GM12878 (cell line): ENCODE results near the gene MEX3D. TPM values are rescaled to one million over a fixed set of nuclear protein-coding genes. Genes with fewer than 3 reads are reported as not detected.

Experiments used
- ATAC-seq: fragments of 200-7000 bp; cut with Tn5 transposase; 3 replicates; pipeline ENCODE4 v1.9.1; 2020; ENCODE audit warnings: mild to moderate bottlenecking, moderate library complexity
- BruUV-seq: library from RNA; stranded (reverse); fragments of 400-500 nt; replicated peaks from 2 replicates; lab custom pipeline; 2021; lab: Mats Ljungman, UMichigan
- CTCF ChIA-PET: fragments of 300-600 bp; sonication (Branson Sonifier 250); formaldehyde crosslinking; extraction: SDS; loops from one replicate; lab custom pipeline; 2021; ENCODE audit warnings: inconsistent platforms; lab: Yijun Ruan, JAX
- POLR2A ChIA-PET: fragments of 350-600 bp; formaldehyde crosslinking; extraction: SDS; loops from one replicate; lab custom pipeline; 2021; ENCODE audit warnings: inconsistent platforms; lab: Charles Lee
- RAD21 ChIA-PET: fragments of 300-600 bp; sonication (Branson Sonifier 250); formaldehyde crosslinking; loops from one replicate; lab custom pipeline; 2023; ENCODE audit warnings: antibody characterized with exemption; ENCODE audit not compliant: unreplicated experiment; lab: Charles Lee
- SMC1A ChIA-PET: fragments of 300-600 bp; sonication (Branson Sonifier 250); formaldehyde crosslinking; loops from one replicate; lab custom pipeline; 2023; ENCODE audit not compliant: unreplicated experiment, uncharacterized antibody; lab: Charles Lee
- DNase-seq: peaks from one replicate; pipeline ENCODE4 v3.0.0-alpha.2; 2011; ENCODE audit warnings: low read depth, low spot score
- FAIRE-seq: peaks from 3 replicates; lab custom pipeline; 2011; peaks lifted over from hg19 to GRCh38; lab: Jason Lieb, UNC
- H2AFZ ChIP-seq: 2 replicates; pipeline ENCODE4 v1.6.0; 2011; ENCODE audit warnings: low read depth, low read length, control low read depth; ENCODE audit not compliant: control insufficient read depth
- H3K27ac ChIP-seq: 2 replicates; pipeline ENCODE4 v1.5.1; 2011; ENCODE audit warnings: control low read depth; ENCODE audit not compliant: control insufficient read depth, insufficient read depth
- H3K27me3 ChIP-seq, 2 experiments: replicated peaks in 1 of 2; 2 replicates each; pipeline versions ENCODE4 v1.6.0 to v1.6.1; 2011; ENCODE audit warnings: low read length in 1 of 2; ENCODE audit not compliant: control insufficient read depth in 2 of 2, insufficient read depth in 2 of 2
- H3K36me3 ChIP-seq, 2 experiments: 2 replicates each; pipeline ENCODE4 v1.5.1; 2011; ENCODE audit warnings: low read length in 1 of 2; ENCODE audit not compliant: control insufficient read depth in 2 of 2, insufficient read depth in 2 of 2
- H3K4me1 ChIP-seq: 2 replicates; pipeline ENCODE4 v1.6.1; 2011; ENCODE audit warnings: mild to moderate bottlenecking, low read length, moderate library complexity, mixed read lengths; ENCODE audit not compliant: control insufficient read depth, insufficient read depth
- H3K4me2 ChIP-seq: 2 replicates; pipeline ENCODE4 v1.6.0; 2011; ENCODE audit warnings: control low read depth; ENCODE audit not compliant: control insufficient read depth, insufficient read depth
- H3K4me3 ChIP-seq: fragments of 200-600 bp; sonication (generic); 2 replicates; pipeline ENCODE4 v1.5.1; 2016
- H3K79me2 ChIP-seq: 2 replicates; pipeline ENCODE4 v1.6.0; 2011; ENCODE audit warnings: low read length; ENCODE audit not compliant: control insufficient read depth, insufficient read depth
- H3K9ac ChIP-seq: 2 replicates; pipeline ENCODE4 v1.8.0; 2011; ENCODE audit warnings: low read length, control low read depth, mixed read lengths; ENCODE audit not compliant: control insufficient read depth, insufficient read depth
- H3K9me3 ChIP-seq: replicated peaks from 3 replicates; pipeline ENCODE4 v1.5.1; 2011; ENCODE audit warnings: mild to moderate bottlenecking, low read length; ENCODE audit not compliant: control insufficient read depth, insufficient read depth
- H4K20me1 ChIP-seq: 2 replicates; pipeline ENCODE4 v1.6.0; 2011; ENCODE audit not compliant: control insufficient read depth, insufficient read depth
- ATF7 ChIP-seq: fragments of 450-650 bp; IDR thresholded peaks from 2 replicates; pipeline ENCODE4 v1.6.1; 2016; ENCODE audit warnings: low read depth, mild to moderate bottlenecking
- BHLHE40 ChIP-seq, 2 experiments: fragments of 450-650 bp in 1 of 2; IDR thresholded peaks; 2 replicates each; pipeline ENCODE4 v1.6.1; 2011 to 2017; ENCODE audit warnings: low read depth in 2 of 2, borderline replicate concordance in 1 of 2, improper control_type of control experiment in 1 of 2, low read length in 1 of 2, mild to moderate bottlenecking in 1 of 2
- EGR1 ChIP-seq, 2 experiments: IDR thresholded peaks; 1 replicate in 1 of 2; 2 replicates in 1 of 2; pipeline ENCODE4 v1.6.1; 2011 to 2012; ENCODE audit warnings: low read depth in 2 of 2, low read length in 2 of 2, borderline replicate concordance in 1 of 2, mild to moderate bottlenecking in 1 of 2, moderate library complexity in 1 of 2
- LARP7 ChIP-seq: fragments of 450-650 bp; IDR thresholded peaks from 2 replicates; pipeline ENCODE4 v1.6.1; 2017; ENCODE audit warnings: mild to moderate bottlenecking
- MEF2A ChIP-seq: IDR thresholded peaks from 2 replicates; pipeline ENCODE4 v1.6.1; 2011; ENCODE audit warnings: low read depth, mild to moderate bottlenecking, low read length, moderate library complexity; ENCODE audit not compliant: insufficient read depth
- NFYA ChIP-seq: IDR thresholded peaks from 2 replicates; pipeline ENCODE4 v1.6.1; 2011; ENCODE audit warnings: low read depth, mild to moderate bottlenecking, low read length, improper control_type of control experiment, borderline replicate concordance
- POLR2A ChIP-seq: IDR thresholded peaks from 2 replicates; pipeline ENCODE4 v1.6.1; 2011; ENCODE audit warnings: low read depth, mild to moderate bottlenecking, low read length
- POLR2AphosphoS5 ChIP-seq: IDR thresholded peaks from 2 replicates; pipeline ENCODE4 v1.6.1; 2011; ENCODE audit warnings: mild to moderate bottlenecking, low read length, inconsistent platforms
- RELA ChIP-seq: fragments of 450-650 bp; IDR thresholded peaks from 2 replicates; pipeline ENCODE4 v1.8.0; 2014; ENCODE audit warnings: borderline replicate concordance; ENCODE audit not compliant: partially characterized antibody
- SMARCA5 ChIP-seq: fragments of 450-650 bp; IDR thresholded peaks from 2 replicates; pipeline ENCODE4 v1.6.1; 2017; ENCODE audit warnings: mild to moderate bottlenecking
- SUZ12 ChIP-seq: fragments of 200-600 bp; sonication (generic); IDR thresholded peaks from one replicate; pipeline ENCODE4 v1.6.1; 2018; ENCODE audit warnings: antibody characterized with exemption, mild to moderate bottlenecking; ENCODE audit not compliant: unreplicated experiment
- YY1 ChIP-seq: IDR thresholded peaks from 2 replicates; pipeline ENCODE4 v1.6.1; 2011; ENCODE audit warnings: low read depth, mild to moderate bottlenecking, low read length
- ZNF217 ChIP-seq: fragments of 450-650 bp; IDR thresholded peaks from 2 replicates; pipeline ENCODE4 v1.6.1; 2017; ENCODE audit warnings: antibody characterized with exemption, mild to moderate bottlenecking
- WGBS: methylation state at CpG from one replicate; pipeline ENCODE4 v1.1.6; 2016; ENCODE audit warnings: low lambda C conversion rate; ENCODE audit not compliant: insufficient replicate concordance, insufficient coverage; ENCODE audit errors: missing lambda C conversion rate; 5-methylcytosine and 5-hydroxymethylcytosine counted together
- in situ Hi-C: fragments of 300-500 bp; cut with MboI; formaldehyde crosslinking; loops from 9 replicates; pipeline ENCODE4 v1.14.3; 2018; ENCODE audit warnings: mixed read lengths
- intact Hi-C: fragments of 100-400 bp; cut with micrococcal nuclease; formaldehyde crosslinking; loops from one replicate; pipeline ENCODE4 v1.14.2; 2022; ENCODE audit not compliant: unreplicated experiment
- polyA plus RNA-seq, 11 experiments: library from polyadenylated mRNA; depleted of rRNA in 4 of 11; unstranded in 6 of 11; stranded (reverse) in 5 of 11; fragments of >200 nt; fragmentation: Nextera tagmentation in 4 of 11; fragmentation: Illumina TruSeq in 1 of 11; extraction: Ambion mirVana in 4 of 11; extraction: Trizol in 1 of 11; gene quantifications; 1 replicate in 1 of 11; 2 replicates in 10 of 11; pipeline versions ENCODE4 v1.2.1 to v1.2.3, GENCODE V29; 2011 to 2016; ENCODE audit warnings: inconsistent platforms in 2 of 11, missing spikeins in 2 of 11, low read depth in 1 of 11
- total RNA-seq, 4 experiments: library from RNA; depleted of rRNA in 3 of 4; stranded (reverse); fragments of >200 nt in 3 of 4; fragmentation: Illumina TruSeq in 1 of 4; extraction: Trizol in 1 of 4; gene quantifications; 2 replicates each; pipeline versions ENCODE4 v1.2.1 to v1.2.3, GENCODE V29; 2013 to 2021
- TF ChIP-seq, protein P1 (sequence below): IDR thresholded peaks from 2 replicates; pipeline ENCODE4 v1.6.1; 2011; ENCODE audit warnings: borderline replicate concordance, low read depth, mild to moderate bottlenecking, moderate library complexity, mixed read lengths, low read length; ENCODE audit not compliant: insufficient read depth; ENCODE audit errors: extremely low read length

Gene MEX3D
- total and polyA plus RNA-seq, 10 of the 15 experiments (the other 5 are each of a cell fraction or from before 2014, with no cell fraction given): 0.18 to 6.8 (median 0.81) TPM

DNA sequence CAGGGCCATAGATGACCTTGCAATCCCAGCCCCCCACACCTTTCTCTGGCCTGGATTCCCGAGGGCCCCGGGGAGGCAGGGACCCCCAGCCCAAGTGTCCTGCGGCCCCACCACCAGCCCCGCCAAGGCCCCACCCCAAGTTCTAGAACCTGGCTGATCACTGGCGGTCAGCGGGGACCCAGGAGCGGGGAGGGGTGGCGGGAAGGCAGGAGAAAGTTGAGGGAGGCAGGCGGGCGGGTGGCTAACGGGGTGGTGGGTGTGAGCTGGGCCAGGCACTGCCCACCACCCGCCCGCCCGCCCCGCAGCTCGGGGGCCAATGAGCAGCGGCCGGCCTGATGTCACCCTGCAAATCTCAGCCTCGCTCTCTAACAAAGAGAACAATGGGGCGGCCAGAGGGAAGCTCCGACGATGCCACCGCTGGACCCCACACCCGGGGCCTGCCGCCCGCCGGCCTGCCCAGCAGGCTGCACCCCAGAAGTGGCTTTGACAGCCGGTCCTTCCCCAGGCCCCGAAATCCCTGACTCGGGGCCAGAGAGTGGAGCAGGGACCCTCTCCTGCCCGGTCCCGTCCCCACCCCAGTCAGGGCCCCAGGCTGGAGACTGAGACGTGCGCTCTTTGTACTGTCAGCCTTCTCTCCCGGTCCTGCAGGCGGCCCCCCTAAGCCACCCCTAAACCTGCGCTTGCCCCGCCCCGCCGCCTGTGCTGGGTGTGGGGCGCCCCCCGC, 1.6 kb downstream of the MEX3D start:
- Histone ChIP-seq H3K4me3 (no peak overlapping the region), H3K79me2 (no peaks in the 10 kb centered on the region)
- POLR2A ChIA-PET: no interaction called here

More for the DNA sequence above, 1.6 kb downstream of the MEX3D start:
- SMC1A ChIA-PET: no interaction called here
- Histone ChIP-seq H3K36me3 (no peaks in the 10 kb centered on the region), H3K4me1 (no peaks in the 10 kb centered on the region), H3K9ac (no peak overlapping the region; the same call in 1 of the 2 replicates), H3K4me2 (peak overlapping the region; percentile 9; the same call in 1 of the 2 replicates), H4K20me1 (no peaks in the 10 kb centered on the region), H2AFZ (no peak overlapping the region), H3K9me3 (no peaks in the 10 kb centered on the region), H3K27me3 (no peaks in the 10 kb centered on the region), H3K27ac (no peak overlapping the region)
- 55% methylated on average over 23 of the region's 42 CpGs for WGBS
- TF ChIP-seq LARP7: no peak
- no peak for TF ChIP-seq BHLHE40 (IDR thresholded peaks at IDR 0.05; ENCODE audit: borderline replicate concordance in 1 of 2, low read depth in 2 of 2, low read length in 1 of 2)
- TF ChIP-seq SMARCA5: no peak
- TF ChIP-seq POLR2AphosphoS5: no peak
- TF ChIP-seq ATF7: no peak
- no peak for TF ChIP-seq SUZ12
- TF ChIP-seq ZNF217: no peak
- TF ChIP-seq POLR2A: no peak
- TF ChIP-seq EGR1 (IDR thresholded peaks at IDR 0.05; ENCODE audit: borderline replicate concordance in 1 of 2, low read depth in 2 of 2, low read length in 2 of 2): no peak
- no peak for TF ChIP-seq MEF2A
- TF ChIP-seq RELA: no peak
- TF ChIP-seq NFYA: no peak
- no peak for TF ChIP-seq YY1
- TF ChIP-seq, protein P1, sequence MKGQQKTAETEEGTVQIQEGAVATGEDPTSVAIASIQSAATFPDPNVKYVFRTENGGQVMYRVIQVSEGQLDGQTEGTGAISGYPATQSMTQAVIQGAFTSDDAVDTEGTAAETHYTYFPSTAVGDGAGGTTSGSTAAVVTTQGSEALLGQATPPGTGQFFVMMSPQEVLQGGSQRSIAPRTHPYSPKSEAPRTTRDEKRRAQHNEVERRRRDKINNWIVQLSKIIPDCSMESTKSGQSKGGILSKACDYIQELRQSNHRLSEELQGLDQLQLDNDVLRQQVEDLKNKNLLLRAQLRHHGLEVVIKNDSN: no peak
- intact Hi-C loops (no loop called here), in situ Hi-C loops (no loop called here)
- BruUV-seq: no TSS peak
- peak; percentile 29 for ATAC-seq
- CTCF ChIA-PET: no interaction called here
- DNase-seq: no peak
- RAD21 ChIA-PET: no interaction called here
- no peak for FAIRE-seq
